HL-60 (cell line): Measurements from ENCODE around the gene CLDN17.

Source experiments
- DNase-seq, 2 experiments: peaks; one replicate each; pipeline ENCODE4 v3.0.0-alpha.2; 2010 to 2020; ENCODE audit warnings: low read depth in 1 of 2, low spot score in 1 of 2
- H3K27ac ChIP-seq: fragments of 250-450 bp; sonication (Bioruptor Pico); replicated peaks from 2 replicates; pipeline ENCODE4 v1.5.1; 2020; ENCODE audit warnings: mild to moderate bottlenecking, moderate library complexity
- H3K27me3 ChIP-seq: fragments of 250-450 bp; sonication (Bioruptor Pico); 2 replicates; pipeline ENCODE4 v1.5.1; 2021; ENCODE audit warnings: mild to moderate bottlenecking, moderate library complexity; ENCODE audit not compliant: insufficient read depth, poor library complexity, severe bottlenecking
- H3K4me3 ChIP-seq: replicated peaks from 2 replicates; pipeline ENCODE4 v1.5.1; 2011; ENCODE audit warnings: mild to moderate bottlenecking, control low read depth, low read length; ENCODE audit not compliant: insufficient read depth
- GABPA ChIP-seq: IDR thresholded peaks from 2 replicates; pipeline ENCODE4 v1.6.1; 2012; ENCODE audit warnings: low read depth
- POLR2AphosphoS5 ChIP-seq: IDR thresholded peaks from 2 replicates; pipeline ENCODE4 v1.6.1; 2012; ENCODE audit warnings: low read depth
- SPI1 ChIP-seq: IDR thresholded peaks from 2 replicates; pipeline ENCODE4 v1.6.1; 2012; ENCODE audit warnings: low read depth, mild to moderate bottlenecking, borderline replicate concordance
- TF ChIP-seq, protein P1 (sequence below): IDR thresholded peaks from one replicate; pipeline ENCODE4 v1.5.1; 2011; ENCODE audit warnings: low read length, control low read depth, inconsistent platforms; ENCODE audit not compliant: insufficient read depth
- TF ChIP-seq, protein P2 (sequence below): IDR thresholded peaks from 2 replicates; pipeline ENCODE4 v1.6.1; 2012; ENCODE audit warnings: low read depth; ENCODE audit not compliant: insufficient replicate concordance

CLDN17 gene

DNA sequence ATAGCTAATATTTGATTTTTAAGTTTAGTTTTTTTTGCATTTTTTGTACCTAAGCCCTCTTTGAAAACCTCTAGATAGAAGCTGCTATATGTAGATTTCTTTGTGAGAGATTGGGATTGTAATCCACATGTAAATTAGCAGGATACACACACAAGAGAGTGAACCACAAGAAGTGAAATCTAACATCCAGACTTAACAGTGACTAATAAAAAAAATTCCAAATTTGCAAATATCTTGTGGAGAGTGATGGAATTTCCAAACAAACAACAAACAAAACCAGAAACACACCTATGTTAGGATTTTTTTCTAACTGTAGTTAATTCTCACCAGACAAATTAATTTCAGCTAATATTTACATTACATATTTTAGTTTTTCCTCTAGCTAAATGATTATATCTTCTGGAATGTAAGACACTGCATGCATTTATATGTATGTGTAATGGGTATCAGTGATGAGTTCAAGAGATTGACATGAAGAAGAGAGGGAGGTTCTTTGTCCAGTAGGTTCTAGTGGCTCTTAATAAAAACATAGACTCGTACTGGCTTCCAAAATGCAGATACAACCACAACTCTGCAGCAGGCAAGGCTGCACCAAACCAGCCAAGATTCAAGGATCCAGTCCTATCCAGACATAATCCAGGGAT, 12.8 kb downstream of the CLDN17 start:
- TF ChIP-seq GABPA (no peak), POLR2AphosphoS5 (no peak), SPI1 (no peak)
- TF ChIP-seq, protein P1, sequence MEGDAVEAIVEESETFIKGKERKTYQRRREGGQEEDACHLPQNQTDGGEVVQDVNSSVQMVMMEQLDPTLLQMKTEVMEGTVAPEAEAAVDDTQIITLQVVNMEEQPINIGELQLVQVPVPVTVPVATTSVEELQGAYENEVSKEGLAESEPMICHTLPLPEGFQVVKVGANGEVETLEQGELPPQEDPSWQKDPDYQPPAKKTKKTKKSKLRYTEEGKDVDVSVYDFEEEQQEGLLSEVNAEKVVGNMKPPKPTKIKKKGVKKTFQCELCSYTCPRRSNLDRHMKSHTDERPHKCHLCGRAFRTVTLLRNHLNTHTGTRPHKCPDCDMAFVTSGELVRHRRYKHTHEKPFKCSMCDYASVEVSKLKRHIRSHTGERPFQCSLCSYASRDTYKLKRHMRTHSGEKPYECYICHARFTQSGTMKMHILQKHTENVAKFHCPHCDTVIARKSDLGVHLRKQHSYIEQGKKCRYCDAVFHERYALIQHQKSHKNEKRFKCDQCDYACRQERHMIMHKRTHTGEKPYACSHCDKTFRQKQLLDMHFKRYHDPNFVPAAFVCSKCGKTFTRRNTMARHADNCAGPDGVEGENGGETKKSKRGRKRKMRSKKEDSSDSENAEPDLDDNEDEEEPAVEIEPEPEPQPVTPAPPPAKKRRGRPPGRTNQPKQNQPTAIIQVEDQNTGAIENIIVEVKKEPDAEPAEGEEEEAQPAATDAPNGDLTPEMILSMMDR, result no peak
- TF ChIP-seq, protein P2, sequence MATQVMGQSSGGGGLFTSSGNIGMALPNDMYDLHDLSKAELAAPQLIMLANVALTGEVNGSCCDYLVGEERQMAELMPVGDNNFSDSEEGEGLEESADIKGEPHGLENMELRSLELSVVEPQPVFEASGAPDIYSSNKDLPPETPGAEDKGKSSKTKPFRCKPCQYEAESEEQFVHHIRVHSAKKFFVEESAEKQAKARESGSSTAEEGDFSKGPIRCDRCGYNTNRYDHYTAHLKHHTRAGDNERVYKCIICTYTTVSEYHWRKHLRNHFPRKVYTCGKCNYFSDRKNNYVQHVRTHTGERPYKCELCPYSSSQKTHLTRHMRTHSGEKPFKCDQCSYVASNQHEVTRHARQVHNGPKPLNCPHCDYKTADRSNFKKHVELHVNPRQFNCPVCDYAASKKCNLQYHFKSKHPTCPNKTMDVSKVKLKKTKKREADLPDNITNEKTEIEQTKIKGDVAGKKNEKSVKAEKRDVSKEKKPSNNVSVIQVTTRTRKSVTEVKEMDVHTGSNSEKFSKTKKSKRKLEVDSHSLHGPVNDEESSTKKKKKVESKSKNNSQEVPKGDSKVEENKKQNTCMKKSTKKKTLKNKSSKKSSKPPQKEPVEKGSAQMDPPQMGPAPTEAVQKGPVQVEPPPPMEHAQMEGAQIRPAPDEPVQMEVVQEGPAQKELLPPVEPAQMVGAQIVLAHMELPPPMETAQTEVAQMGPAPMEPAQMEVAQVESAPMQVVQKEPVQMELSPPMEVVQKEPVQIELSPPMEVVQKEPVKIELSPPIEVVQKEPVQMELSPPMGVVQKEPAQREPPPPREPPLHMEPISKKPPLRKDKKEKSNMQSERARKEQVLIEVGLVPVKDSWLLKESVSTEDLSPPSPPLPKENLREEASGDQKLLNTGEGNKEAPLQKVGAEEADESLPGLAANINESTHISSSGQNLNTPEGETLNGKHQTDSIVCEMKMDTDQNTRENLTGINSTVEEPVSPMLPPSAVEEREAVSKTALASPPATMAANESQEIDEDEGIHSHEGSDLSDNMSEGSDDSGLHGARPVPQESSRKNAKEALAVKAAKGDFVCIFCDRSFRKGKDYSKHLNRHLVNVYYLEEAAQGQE, result no peak
- Histone ChIP-seq H3K27me3 (no peaks in the 10 kb centered on the region), H3K27ac (no peak overlapping the region), H3K4me3 (no peak overlapping the region)
- DNase-seq, result no peak

DNA sequence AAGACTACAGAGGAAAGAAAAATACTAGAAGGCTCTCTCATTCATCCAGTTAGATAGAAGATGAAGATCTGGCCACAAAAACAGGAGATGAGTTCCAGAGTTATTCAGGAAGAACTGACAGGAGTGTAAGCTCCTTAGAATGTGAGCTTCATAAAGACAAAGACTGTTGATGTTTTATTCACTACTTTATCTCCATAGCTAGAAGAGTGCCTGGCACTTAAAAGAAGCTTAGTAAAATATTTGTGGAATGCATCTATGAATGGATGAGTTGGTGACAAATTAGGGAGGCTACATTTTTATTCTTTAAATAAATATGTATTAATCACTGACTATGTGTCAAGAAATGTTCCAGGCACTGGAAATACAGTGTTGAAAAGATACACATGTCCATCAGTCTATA, 13.8 kb downstream of the CLDN17 start:
- TF ChIP-seq GABPA (no peak), POLR2AphosphoS5 (no peak), SPI1 (no peak)
- TF ChIP-seq, protein P2, result no peak
- TF ChIP-seq, protein P1, result no peak
- no peaks in the 10 kb centered on the region for H3K27me3 ChIP-seq
- H3K27ac ChIP-seq, result no peak overlapping the region
- DNase-seq, result no peak
- no peak overlapping the region for H3K4me3 ChIP-seq

DNA sequence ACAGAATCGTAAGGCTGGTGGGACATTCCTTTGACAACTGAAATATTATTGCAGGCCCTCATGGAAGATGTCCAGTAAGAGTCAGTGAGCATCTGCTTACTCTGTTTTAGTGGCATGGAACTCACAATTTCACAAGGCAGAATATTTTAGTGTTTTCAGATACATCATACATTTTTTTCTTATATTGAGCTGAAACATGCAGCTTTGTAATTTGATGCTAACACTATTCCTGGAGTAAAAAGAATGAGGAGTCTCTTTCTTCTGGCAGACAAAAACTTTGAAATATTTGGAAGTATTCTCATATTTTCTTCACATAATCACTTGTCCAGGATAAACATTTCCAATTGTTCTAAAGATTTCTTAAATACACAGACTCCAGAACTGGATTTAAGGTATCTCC, 17.7 kb downstream of the CLDN17 start:
- no peak overlapping the region for H3K4me3 ChIP-seq
- no peak overlapping the region for H3K27ac ChIP-seq
- TF ChIP-seq GABPA (no peak), SPI1 (no peak), POLR2AphosphoS5 (no peak)
- TF ChIP-seq, protein P1, result no peak
- TF ChIP-seq, protein P2, result no peak
- DNase-seq, result no peak
- no peaks in the 10 kb centered on the region for H3K27me3 ChIP-seq
